ENCODE data around the gene DICER1.

Gene DICER1

DNA sequence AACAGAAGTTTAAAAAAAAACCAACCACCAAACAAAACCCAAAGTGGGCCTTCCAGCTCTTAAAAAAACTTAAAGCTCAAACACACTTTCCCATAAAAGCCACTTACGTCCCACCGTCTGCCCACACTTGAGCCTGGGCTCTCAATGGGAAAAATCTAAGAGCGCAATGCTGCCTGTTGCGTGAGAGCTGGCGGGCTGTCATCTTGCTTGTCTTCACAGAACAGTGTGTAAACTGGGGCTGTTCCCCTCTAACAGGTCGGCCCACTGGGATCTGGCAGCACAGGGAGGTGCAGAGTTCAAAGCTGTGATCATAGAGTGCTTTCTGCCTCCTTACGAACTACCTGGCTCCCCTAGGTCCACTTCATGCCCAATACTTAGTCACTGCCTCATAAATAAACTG, 80.0 kb downstream of the DICER1 start:
- no peak for DNase-seq (ENCODE audit: low spot score)

DNA sequence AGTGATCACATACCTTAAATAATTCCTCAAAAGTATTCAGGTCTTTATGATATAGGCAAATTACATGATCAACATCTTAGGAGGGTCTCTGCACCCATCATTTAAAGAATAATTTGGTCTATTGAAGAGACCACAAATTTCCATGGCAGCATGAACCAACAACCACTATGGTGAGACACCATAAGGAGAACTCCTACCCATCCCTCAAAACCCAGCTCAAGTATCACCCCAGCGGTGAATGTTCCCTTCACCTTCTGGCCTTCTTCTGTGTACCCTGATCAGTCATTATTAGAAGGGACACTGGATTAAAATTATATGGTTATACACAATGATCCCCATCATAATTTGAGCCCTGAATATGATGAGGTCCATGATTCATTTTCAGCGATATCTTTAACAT, 81.5 kb downstream of the DICER1 start:
- DNase-seq (ENCODE audit: low spot score) = no peak

DNA sequence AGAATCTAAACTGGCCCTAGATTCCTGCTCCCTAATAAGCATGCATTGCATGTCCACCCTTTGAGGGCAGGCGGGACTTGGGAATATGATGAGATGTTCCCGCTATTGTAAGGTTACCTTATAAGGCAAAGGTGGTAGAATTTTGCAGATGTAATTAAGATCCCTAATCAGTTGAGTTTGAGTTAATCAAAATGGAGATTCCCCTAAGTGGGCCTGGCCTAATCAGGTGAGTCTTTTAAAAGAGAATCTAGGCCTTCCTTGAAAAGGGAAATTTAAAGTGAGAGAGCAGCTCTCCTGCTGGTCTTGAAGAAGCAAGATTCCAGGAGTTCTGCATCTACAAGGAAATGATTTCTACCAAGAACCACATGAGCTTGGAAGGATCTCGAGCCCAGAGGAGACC, 83.4 kb downstream of the DICER1 start:
- DNase-seq (ENCODE audit: low spot score) = no peak

DNA sequence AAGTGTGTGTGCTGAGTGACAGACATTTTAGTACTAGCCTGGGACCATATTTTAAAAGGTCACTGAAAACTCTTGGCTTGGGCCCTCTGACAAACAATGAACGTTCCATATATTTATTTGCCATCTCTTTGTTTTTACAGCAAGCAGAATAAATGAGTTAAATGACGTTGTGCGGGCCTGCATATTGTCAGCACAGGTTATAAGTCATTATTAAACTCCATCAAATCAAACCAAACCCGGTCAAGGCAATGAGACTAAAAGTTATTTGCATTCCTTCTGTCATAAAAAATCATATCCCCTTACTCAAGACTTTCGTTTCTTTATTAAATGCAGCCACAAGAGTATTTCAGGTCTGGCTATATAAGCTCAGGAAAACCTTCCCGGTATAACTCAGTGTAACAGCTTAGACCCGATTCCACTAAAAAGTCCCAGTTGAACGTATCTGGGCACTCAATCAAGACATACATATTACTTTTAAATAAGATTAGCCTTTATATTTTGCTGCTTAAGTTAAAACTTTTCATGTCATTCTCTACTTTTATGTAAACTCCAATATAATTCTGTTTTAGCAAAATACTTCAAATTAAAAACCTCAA, 84.9 kb downstream of the DICER1 start:
- DNase-seq (ENCODE audit: low spot score) = no peak

DNA sequence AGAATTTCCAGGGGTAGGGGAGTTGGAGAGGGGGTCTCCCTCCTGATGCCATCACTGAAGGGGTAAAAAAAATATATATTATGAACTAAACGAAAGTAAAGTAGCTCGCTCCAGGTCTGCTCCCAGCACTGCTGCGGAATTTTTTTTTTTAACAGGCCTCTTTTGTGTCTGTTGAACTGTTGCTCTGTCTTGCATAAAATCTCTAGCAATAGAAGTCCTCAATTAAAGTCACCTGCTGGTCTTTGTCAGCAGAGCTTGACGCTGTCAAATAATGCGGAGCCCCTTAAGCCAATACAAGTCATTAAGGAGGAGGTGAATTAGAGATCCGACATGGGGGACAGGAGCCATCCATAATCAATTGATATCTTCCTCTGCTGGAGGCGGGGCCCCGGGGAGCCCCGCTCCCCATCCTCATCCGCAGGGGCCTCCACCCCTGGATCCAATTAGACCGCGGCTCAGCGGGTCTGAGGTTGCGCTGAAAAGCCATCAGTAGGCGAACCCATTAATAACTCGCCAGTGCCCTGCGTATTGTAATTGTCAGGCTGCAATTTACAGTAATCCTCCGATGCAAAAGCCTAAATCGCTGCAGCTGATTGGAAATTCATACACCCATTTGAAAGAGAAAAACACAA, 85.6 kb downstream of the DICER1 start:
- no peak for DNase-seq (ENCODE audit: low spot score)

DNA sequence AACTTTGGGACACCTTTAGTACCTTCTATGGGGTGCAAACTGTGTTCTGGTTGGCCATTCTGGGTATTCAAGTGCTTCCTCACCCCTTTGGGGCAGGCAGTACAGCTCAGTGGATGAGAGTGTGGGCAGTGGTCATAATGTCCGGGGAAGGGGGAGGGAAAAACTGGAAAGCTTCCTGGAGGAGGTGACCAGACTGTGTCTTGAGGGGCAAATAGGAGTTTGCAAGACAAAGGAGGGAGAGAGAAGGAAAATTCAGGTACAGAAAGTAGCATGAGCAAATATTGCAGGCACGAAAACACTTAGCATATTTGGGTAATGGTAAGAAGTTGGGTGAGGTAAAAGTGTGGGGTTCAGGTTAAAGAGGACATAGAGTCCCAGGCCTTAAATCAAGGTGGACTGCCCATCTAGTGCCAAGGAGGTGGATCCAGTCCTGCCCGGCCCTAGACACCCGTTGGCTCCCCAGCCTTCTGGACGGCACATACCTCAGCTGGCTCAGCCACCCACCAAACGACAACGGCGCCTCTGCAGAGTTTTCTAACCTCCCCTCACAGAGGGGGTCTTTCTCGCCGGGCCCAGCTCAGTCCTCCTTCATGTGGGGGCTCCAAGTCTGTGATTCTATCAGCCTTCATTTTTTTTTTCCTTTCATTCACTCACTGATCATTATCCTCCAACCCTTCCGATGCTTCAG, 86.4 kb downstream of the DICER1 start:
- DNase-seq (ENCODE audit: low spot score) = no peak

DNA sequence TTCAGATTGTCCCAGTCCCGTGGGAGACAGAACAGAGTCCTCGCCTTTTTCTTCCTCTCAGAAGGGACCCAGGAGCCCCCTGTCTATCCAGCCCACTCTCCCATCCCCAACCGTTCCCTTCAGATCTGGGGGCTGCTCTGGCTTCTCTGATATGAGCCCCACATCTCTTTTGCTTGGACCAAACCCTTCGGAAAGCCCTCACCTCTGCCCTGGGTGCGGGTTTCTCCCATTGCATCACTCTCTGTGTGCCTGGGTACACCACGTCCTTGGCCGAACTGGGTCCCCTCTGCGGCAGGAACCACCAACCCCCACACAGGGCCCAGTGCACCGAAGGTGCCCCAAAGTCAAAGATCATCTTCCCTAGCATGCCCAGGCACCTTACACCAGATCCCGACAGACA, 87.8 kb downstream of the DICER1 start:
- DNase-seq (ENCODE audit: low spot score) = no peak

DNA sequence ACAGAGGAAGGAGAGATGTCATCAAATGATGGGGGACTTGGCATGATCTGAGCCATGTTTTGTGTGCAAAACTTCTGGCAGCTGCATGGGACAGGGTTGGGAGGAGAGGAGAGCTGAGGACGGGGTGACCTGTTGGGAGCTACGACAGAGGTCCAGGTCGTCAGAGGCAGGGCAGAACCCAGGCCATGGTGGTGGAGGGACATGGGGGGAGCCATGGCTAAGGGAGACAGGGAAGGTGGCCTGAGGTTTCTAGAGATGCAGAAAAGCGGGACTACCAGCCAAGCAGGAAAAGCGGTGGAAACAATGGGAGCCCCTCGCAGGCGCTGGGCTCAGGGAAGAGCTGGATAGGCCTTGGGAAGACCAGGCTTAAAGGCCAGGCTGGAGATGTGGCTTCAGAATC, 88.3 kb downstream of the DICER1 start:
- no peak for DNase-seq (ENCODE audit: low spot score)

DNA sequence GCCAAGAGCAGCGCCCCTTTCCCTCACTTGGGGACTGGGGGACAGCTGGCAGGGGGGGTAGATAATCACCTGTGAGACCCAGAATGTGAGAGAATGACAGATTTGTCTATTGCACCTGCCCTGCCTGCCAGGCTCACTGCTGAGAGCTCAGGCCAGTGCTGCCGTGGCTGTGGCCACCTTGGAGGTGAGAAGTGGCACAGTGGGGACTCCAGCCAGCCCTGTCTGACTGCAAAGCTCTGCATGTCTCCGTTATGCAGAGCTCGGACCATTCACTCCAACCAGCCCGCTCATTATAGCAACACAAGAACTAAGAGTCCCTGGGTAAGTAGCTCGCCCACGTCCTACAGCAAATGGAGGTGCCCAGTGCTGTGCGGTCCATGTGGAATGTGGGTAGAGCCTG, 88.8 kb downstream of the DICER1 start:
- DNase-seq (ENCODE audit: low spot score) = no peak

DNA sequence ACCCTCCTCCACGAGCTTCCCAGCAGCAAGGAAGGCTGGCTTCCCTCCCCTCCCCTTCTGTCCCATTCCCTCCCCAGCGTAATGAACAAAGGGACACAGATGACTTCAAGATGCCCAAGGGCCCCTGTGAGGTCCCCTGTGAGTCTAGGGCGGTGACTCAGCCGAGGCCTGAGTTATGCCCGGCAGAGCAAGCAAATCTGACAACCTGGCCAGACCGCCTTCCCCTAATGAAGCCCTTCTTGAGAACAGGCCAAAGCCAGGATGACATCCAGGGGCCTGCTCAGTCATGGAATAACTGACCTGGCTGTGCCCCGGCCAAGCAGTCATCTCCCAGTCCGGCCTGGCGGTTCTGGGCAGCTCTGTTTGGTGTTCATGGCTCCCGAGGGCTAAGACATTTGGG, 89.2 kb downstream of the DICER1 start:
- DNase-seq (ENCODE audit: low spot score) = no peak

DNA sequence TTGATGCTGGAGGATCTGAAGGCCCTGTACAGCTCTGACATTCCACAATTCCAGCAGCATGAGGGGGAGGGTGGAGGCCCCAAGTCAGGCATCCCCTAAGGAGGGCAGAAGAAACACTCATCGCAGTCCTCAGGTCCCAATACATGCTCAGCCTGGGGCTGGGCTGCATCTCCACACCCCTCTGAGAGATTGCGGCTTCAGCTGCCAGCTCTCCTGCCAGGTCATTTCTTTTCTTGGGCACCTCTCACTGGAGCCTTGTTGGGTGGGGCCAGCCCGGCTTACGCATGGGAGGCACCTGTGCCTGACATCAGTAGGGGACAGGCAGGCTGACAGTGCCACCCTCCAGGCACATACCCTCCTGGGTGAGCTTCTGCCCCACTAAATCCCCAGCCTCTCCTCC, 89.8 kb downstream of the DICER1 start:
- no peak for DNase-seq (ENCODE audit: low spot score)

DNA sequence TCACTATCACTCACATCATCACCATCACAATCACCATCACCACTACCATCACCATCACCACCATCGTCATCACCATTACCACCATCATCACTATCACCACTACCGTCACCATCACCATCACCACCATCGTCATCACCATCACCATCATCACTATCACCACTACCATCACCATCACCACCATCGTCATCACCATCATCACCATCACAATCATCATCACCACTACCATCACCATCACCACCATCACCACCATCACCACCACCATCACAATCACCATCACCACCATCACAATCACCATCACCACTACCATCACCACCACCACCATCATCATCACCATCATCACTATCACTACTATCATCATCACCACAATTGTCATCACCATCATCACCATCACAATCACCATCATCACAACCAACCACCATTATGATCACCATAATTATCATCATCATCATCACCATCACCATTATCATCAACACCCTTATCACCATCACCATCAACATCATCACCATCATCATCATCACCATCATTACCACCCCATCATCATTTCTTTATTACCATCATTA, 90.8 kb downstream of the DICER1 start:
- no peak for DNase-seq (ENCODE audit: low spot score)

DNA sequence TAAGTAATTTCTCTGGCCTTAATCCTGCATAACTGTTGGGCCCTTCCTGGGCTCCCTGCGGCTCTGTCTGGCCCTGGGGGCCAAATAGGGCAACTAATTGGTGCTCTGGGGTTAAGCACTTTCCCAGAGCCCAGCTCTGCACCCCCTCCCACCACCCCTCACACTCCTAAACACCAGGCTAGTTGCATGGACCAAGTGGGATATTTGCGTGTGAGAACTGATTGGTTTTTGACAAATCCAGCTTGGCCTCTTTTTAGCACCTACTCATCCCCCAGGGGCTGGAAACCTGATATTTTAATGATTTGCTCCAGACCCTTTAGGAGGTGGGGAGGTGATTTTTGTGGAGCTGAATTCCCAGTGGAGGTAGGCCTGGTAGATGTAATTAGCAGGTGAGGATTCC, 91.9 kb downstream of the DICER1 start:
- no peak for DNase-seq (ENCODE audit: low spot score)

DNA sequence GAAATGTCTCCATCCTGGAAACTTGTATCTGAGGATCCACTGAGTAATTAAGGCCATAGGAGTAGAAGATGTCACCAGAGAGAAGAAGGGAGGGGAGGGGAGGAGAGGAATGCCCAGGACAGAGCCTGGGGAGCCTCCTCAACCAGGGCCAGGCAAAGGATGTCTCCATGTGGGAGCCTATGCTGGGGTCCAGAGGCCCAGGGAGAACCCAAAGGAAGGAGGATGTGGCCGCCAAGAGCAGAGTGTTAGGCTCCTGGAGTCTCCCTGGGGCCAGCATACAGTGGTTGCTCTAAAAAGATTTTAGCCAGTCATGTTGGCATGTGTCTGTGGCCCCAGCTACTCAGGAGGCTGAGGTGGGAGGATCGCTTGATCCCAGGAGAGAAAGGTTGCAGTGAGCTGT, 92.6 kb downstream of the DICER1 start:
- DNase-seq (ENCODE audit: low spot score) = no peak

DNA sequence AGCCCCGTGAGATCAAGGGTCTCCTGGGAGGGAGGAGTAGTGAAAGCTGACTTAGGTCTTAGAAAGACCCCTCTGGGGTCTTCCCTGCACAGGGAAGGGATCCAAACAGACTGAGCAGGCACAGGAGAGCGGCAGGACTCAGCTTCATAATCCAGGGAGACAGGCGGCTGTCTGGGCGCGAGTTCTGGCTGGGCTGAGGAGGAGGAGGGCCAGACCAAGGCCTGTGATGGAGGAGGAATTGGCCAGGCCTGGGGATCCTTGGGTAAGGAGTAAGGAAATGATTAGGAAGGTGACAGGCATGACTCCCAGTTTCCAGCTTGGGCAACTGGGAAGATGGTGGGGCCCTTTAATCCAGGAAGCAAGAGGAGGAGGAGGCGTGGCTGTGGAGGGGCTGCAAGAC, 93.1 kb downstream of the DICER1 start:
- no peak for DNase-seq (ENCODE audit: low spot score)

DNA sequence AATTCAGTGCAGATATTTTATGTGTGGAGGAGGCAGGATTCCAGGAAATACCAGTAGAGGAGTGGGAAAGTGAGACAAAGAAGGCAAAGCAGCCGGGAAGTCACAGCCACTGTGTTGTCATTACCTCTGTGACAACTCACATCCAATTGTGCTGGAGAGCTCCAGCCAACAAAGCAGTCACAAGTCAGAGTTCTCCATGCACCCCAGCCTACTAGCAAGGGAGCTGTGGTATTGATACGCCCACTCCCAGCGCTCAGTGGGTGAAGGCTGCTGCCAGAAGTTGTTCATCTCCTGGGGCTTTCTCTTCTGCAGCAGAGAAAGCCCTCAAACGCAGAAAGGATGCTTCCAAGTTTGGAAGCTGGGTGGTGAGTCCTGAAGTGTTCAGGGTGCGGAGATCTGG, 93.9 kb downstream of the DICER1 start:
- no peak for DNase-seq (ENCODE audit: low spot score)

DNA sequence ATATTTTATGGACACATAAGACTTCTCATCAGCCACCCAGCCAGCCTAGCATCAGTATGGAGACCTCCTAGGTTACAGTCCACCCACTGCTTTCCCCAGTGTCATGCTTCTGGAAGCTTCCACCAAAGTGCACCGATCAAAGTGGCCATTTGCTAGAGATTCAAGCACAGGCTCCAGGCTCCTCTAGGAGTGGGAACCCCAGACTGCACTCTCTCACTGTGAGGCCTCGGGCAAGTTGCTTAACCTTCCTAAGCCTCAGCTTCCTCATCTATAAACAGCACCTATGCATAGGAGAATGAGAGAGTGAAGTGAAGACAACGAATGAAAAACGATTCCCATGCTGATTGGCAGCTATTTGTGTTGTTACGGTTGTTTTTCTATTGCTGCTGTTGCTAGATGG, 94.4 kb downstream of the DICER1 start:
- DNase-seq (ENCODE audit: low spot score) = no peak

DNA sequence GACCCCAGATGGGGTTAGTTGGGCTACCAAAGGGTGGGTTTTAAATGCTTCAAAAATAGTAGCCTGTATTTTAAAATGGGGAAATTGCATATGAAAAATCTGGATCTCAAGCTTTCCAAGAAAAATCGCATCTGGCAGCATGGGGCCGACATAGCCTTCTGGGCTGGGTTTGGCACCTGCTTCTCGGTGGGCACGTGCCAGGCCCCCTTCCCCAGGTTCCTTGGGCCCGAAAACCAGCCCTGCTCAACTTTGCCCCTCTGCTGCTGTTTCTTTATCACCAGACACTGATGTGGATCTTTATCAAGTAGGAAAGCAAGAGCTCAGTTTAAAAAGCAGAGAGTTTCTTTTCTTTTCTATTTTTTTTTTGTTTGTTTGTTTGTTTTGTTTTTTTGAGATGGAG, 95.1 kb downstream of the DICER1 start:
- DNase-seq (ENCODE audit: low spot score) = no peak

DNA sequence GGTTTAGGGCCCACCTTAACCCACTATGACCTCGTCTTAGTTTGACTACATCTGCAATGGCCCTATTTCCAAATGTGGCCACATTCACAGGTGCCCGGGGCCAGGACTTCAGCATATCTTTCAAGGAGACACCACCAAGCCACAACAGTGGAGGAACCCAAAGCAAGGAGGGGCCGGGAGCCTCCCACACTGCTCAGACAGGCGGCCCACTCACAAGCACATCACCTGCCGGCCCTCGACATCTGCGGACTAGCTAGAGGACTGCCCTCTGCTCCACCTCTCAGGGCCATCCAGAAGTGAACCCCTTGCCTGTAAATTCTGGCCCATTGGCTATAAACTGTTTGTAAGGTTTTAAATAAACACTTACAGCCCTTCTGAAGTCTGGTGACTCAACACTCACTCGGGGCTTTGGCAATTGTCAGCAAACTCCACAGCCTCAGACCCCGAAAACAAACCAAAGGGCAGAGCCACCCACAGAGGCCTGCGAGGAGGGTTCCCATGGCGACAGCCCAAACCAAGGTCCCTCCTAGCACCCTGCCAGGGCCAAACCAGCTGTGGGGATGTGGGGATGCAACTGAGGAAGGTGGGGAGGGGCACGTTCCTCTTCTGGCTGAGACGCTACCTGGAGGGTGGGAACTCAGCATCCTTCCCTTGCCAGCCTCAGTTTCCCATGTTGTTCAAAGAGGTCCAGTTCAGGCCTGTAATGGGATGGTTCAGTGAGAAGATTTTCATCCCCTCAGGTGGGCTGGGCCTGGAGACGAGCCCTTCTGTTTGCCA, 95.8 kb downstream of the DICER1 start:
- no peak for DNase-seq (ENCODE audit: low spot score)

DNA sequence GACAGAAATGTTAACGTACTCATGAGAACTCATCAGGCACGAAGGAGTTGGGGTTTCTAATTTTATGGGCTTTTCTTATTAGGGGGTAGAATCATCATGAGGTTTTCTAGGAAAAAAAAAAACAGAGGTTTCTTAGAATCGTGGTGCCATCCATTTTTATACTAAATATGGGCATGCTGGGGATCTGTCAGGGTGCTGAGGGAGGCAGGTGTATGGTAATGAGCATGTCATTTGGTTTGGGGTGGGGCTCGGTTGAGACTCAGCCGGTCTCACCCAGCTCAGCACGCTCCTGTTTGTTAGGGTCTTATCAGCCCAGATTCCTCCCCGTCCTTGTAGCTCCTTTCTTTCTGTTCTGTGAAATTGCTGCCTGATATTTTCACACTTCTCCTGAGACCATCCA, 98.2 kb downstream of the DICER1 start:
- no peak for DNase-seq (ENCODE audit: low spot score)

DNA sequence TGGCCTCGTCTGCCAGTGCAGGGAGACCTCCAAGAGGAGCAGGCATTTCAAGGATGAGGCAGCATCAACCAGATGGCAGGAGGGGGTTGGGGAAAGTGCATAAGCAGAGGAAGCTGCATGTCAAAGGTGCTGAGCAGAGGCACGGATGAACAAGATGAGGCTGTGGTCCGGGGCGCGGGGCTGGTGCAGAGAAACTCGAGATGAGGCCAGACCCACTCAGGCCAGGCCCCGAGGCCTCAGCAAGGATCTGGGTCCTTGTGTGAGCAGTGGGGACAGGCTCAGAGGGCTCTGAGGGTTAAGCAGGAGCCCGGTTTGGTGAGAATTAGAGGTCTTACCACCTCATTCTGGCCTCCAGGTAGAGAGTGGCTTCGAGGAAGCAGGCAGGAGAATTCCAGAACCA, 98.8 kb downstream of the DICER1 start:
- DNase-seq (ENCODE audit: low spot score) = no peak

DNA sequence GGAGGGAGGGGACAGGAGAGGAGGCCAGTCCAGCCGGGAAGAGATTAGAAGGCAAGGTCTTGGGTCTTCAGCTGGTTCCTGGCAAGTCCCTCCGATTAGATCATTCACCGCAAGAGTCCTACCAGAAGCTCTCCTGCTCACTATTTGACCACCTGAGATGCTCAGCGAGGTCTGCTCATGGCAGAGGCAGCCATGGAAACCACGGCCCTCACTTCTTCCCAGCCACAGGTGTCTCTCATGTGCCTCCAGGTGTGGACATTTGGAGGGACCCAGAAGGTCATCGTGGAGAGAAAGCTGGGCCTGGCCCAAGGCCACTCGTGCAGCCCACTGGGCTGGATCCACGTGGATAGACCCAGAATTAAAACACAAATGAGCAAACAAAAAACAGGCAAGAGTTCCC, 99.5 kb downstream of the DICER1 start:
- no peak for DNase-seq (ENCODE audit: low spot score)

DNA sequence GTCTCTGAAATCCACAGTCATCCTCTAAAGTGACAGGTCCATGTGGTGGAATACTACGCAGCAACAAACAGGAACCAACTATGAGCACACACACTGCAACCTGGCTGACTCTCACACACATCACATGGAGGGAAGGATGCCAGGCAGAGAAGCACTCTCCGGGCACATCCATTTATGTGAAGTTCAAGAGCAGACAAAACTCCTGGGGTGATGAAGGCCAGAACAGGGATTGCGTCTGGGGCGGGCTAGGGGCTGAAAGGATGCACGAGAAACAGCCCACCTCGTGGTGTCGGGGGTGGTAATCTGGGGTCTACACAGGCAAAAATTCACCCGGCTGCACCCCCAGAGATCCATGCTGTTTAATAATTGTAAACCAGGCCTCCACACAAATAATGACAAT, 100.2 kb downstream of the DICER1 start:
- DNase-seq (ENCODE audit: low spot score) = no peak
